Skeletal muscle satellite cell (primary cell): ENCODE measurements around the gene ZNF566.

ENCODE experiments used
- H3K27me3 ChIP-seq: 2 replicates; pipeline ENCODE4 v1.7.0; 2013; ENCODE audit warnings: low read length; ENCODE audit not compliant: control insufficient read depth, insufficient read depth
- H3K36me3 ChIP-seq: 2 replicates; pipeline ENCODE4 v1.7.0; 2013; ENCODE audit warnings: mild to moderate bottlenecking, control low read depth, low read length; ENCODE audit not compliant: insufficient read depth
- H3K4me1 ChIP-seq: 2 replicates; pipeline ENCODE4 v1.7.0; 2013; ENCODE audit warnings: low read length; ENCODE audit not compliant: control insufficient read depth, insufficient read depth
- H3K4me2 ChIP-seq: 2 replicates; pipeline ENCODE4 v1.7.0; 2013; ENCODE audit warnings: mild to moderate bottlenecking, low read length
- H3K4me3 ChIP-seq: 2 replicates; pipeline ENCODE4 v1.7.0; 2013; ENCODE audit warnings: low read length
- H3K9ac ChIP-seq: 2 replicates; pipeline ENCODE4 v1.7.0; 2013; ENCODE audit warnings: mild to moderate bottlenecking, low read depth, low read length, moderate library complexity
- H3K9me3 ChIP-seq: replicated peaks from 2 replicates; pipeline ENCODE4 v1.7.0; 2013; ENCODE audit warnings: mild to moderate bottlenecking, control low read depth, low read length

ZNF566 gene

DNA sequence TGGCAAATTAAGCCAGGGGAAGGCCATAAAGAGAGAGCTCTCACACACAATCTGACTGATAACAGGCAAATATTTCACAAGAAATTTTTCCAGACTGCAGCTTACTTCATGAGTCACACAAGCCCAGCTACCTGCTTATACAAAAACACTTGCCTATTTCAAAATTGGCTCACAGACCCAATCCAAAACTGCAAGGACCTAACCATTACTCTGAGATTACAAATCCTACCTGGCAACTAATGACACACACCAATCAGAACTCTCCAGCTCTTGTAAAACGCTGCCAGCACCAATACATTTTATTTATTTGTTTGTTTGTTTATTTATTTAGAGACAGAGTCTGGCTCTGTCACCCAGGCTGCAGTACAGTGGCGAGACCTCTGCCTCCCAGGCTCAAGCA, 52.8 kb downstream of the ZNF566 start:
- Histone ChIP-seq H3K36me3 (no peaks in the 10 kb centered on the region), H3K27me3 (no peaks in the 10 kb centered on the region), H3K9ac (no peak overlapping the region), H3K4me3 (no peak overlapping the region), H3K4me1 (no peaks in the 10 kb centered on the region), H3K9me3 (peaks cover 3% of the 10 kb centered on the region), H3K4me2 (no peak overlapping the region)

DNA sequence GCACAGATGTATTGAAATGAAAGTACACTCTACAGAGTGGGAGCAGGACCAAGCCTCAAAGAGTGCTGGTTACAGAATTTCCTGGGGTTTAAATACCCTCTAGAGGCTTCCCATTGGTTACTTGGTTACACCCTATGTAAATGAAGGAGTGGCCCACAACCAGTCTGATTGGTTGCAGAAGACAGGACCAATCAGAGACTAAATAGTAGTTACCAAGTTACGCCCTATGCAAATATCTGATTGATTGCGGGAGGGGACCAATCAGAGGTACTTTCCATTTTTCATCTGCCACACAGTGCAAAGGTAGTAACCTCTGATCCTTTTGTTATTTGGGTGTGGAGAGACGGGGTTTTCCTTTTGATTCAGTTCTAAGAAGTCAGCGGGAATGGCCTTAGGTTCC, 65.4 kb downstream of the ZNF566 start:
- no peak overlapping the region for H3K4me2 ChIP-seq
- no peaks in the 10 kb centered on the region for H3K36me3 ChIP-seq
- no peaks in the 10 kb centered on the region for H3K27me3 ChIP-seq
- H3K4me1 ChIP-seq, result peaks cover 7% of the 10 kb centered on the region
- peaks cover 4% of the 10 kb centered on the region for H3K9me3 ChIP-seq
- H3K9ac ChIP-seq, result no peak overlapping the region
- H3K4me3 ChIP-seq, result no peak overlapping the region

DNA sequence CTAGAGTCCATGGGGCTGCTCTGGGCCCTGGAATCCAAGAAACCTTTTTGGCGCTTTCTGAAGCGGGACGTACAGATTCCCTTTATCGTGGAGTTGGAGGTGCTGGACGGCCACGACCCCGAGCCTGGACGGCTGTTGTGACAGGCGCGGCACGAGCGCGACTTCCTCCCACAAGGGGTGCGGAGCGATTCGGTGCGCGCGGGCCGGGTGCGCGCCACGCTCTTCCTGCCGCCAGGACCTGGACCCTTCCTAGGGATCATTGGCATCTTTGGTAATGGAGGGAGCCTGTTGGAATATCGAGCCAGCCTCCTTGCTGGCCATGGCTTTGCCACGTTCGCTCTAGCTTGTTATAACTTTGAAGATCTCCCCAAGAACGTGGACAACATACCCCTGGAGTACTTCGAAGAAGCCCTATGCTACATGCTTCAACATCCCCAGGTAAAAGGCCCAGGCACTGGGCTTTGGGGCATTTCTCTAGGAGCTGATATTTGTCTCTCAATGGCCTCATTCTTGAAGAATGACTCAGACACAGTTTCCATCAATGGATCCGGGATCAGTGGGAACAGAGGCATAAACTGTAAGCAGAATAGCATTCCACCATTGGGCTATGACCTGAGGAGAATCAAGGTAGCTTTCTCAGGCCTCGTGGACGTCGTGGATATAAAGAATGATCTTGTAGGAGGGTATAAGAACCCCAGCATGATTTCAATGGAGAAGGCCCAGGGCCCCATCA, 67.4 kb downstream of the ZNF566 start:
- H3K27me3 ChIP-seq, result no peaks in the 10 kb centered on the region
- H3K4me2 ChIP-seq, result peak overlapping the region; percentile 87
- peaks cover 17% of the 10 kb centered on the region for H3K4me1 ChIP-seq
- peaks cover 9% of the 10 kb centered on the region for H3K9me3 ChIP-seq
- H3K4me3 ChIP-seq, result peak overlapping the region; percentile 71
- peaks cover 3% of the 10 kb centered on the region for H3K36me3 ChIP-seq
- H3K9ac ChIP-seq, result peak overlapping the region; percentile 54

DNA sequence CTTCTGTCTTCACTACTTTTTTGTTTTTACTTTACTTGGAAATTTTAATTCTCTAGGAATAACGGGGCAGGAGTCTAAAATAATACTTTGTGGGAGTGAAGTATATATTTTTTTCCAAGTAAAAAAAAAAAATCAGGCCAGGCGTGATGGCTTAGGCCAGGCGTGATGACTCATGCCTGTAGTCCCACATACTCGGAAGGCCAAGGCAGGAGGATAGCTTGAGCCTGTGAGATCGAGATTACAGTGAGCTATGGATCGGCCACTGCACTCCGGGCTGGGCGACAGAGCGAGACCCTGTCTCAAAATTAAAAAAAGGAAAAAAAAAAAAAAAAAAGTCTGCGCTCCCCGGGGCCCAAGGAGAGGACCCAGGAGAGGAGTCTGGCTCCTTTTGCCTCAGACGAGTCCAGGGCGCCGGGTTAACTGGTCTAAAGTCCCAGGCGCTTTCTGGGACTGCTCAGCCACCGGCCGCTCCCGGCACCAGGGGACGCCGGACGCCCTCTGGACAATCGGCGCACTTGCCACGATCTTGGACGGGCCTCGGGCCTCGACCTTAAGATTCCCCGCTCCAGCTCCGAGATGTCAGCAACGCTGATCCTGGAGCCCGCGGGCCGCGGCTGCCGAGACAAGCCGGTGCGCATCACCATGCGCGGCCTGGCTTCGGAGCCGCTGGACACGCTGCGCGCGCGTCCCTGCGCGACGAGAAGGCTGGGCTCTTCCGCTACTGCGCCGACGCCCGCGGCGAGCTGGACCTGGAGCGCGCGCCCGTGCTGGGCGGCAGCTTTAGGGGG, 68.2 kb downstream of the ZNF566 start:
- Histone ChIP-seq H3K36me3 (peaks cover 3% of the 10 kb centered on the region), H3K4me2 (peak overlapping the region; percentile 87), H3K9ac (peak overlapping the region; percentile 54), H3K9me3 (peaks cover 9% of the 10 kb centered on the region), H3K27me3 (no peaks in the 10 kb centered on the region), H3K4me1 (peaks cover 17% of the 10 kb centered on the region), H3K4me3 (peak overlapping the region; percentile 71)

DNA sequence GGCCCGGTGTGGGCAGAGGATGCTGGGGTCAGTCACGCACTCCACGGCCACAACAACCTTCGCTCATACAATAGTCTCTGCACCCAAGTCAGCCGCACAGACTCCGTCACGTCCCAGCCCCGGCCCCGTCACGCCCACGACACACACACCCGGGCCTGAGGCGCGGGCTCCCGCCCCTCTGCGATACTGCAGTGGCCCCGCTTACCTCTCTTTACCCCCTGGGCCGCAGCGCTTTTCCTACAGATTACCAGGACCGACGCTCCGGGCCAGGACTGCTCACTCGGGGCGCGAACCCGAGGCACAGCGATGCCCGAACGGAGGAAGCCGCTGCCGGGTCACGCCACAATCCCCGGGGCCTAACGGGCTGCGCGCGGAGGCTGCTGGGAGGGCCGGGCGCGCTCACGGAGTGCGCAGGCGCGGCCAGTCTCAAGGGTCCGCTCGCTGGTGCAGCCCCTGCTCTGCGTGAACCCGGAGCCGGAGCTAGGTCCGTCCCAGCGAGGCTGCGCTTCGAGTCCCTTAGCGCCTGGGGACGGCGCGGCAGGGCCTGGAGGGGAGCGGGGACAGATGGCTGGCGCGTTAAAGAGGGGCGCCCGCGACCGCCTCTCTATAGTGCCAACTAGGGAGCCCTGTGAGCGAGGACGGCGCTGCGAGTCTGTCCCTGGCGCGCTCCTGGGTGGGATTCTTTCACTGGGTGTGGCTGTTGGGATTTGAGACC, 70.9 kb downstream of the ZNF566 start, which contains the start of gene ZFP82:
Gene ZFP82, minus strand, starts transcription at position 358 of the 715 bp plus-strand sequence. CDS start 8,855 bp downstream, outside the sequence.
- H3K4me3 ChIP-seq, result peak within 1 kb of the TSS; percentile 78
- H3K36me3 ChIP-seq, result peaks cover 3% of the 10 kb centered on the region
- H3K9ac ChIP-seq, result peak within 1 kb of the TSS; percentile 90
- H3K27me3 ChIP-seq, result no peaks in the 10 kb centered on the region
- H3K9me3 ChIP-seq, result peaks cover 6% of the 10 kb centered on the region
- peaks cover 17% of the 10 kb centered on the region for H3K4me1 ChIP-seq
- H3K4me2 ChIP-seq, result peak within 1 kb of the TSS; percentile 84

DNA sequence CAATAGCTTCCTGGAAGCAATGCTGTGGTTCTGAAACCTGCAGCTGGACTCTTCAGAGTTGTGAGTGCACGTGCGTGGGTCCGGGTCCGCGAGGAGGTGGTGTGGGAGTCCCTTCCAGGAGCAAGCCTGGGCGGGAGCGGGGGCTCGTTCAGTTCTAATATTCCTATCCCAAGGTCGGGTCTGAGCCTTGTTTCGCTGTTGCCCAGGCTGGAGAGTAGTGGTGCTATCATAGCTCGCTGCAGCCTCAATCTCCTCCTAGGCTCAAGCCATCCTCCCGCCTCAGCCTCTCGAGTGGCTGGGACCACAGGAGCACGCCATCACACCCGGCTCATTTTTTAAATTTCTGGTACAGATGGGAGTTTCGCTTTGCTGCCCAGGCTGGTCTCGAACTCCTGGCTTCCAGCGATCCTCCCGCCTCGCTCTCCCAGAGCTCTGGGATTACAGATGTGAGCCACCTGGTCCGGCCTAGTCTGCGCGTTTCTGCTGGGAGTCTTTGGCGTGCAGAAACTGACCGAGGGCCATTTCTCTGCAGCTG, 71.5 kb downstream of the ZNF566 start:
- Histone ChIP-seq H3K9me3 (peaks cover 6% of the 10 kb centered on the region), H3K27me3 (no peaks in the 10 kb centered on the region), H3K4me2 (peak overlapping the region; percentile 84), H3K36me3 (peaks cover 7% of the 10 kb centered on the region), H3K4me1 (peaks cover 17% of the 10 kb centered on the region), H3K9ac (peak overlapping the region; percentile 90), H3K4me3 (peak overlapping the region; percentile 78)

DNA sequence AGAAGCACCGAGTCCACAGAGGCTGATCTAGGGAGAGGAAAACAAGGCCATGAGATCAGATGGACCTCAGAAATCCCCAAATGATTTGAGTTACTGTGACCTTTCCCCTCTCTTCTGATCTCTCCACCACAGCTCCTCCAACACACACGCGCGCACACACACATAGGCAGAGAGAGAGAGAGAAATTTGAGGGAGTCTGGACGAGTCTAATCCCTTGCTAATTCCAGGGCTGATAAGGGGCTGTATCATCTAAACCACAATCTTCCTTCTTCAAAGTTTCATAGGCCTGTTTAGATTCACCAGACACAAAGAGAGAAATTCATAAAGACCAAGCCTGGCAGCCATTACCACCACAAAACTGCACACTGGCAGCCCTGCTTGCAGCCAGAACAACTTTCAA, 79.5 kb downstream of the ZNF566 start:
- H3K36me3 ChIP-seq, result peaks cover 55% of the 10 kb centered on the region
- no peaks in the 10 kb centered on the region for H3K4me1 ChIP-seq
- H3K27me3 ChIP-seq, result no peaks in the 10 kb centered on the region
- peaks cover 8% of the 10 kb centered on the region for H3K9me3 ChIP-seq
- no peak overlapping the region for H3K9ac ChIP-seq
- H3K4me2 ChIP-seq, result no peak overlapping the region
- no peak overlapping the region for H3K4me3 ChIP-seq

DNA sequence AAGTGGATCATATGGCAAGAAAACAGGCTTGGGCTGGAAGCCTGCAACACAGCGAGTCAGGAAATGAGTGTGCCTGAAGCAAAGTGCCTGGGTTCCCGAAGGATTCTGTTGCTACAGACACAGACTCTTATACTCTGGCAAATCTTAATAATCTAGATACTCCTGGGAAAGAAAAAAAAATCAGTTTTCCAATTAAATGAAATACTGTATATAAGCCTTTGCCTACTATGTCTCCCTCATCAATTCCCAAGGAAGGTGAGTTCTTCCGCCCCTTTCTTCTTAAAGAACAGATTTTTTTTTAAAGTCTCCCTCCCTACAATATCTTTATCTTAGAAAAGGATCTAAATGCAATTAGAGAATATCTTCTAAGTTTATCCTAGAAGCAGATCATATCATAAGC, 81.3 kb downstream of the ZNF566 start:
- H3K4me3 ChIP-seq, result no peak overlapping the region
- no peak overlapping the region for H3K9ac ChIP-seq
- H3K4me2 ChIP-seq, result no peak overlapping the region
- peaks cover 67% of the 10 kb centered on the region for H3K36me3 ChIP-seq
- H3K9me3 ChIP-seq, result peaks cover 8% of the 10 kb centered on the region
- H3K4me1 ChIP-seq, result no peaks in the 10 kb centered on the region
- H3K27me3 ChIP-seq, result no peaks in the 10 kb centered on the region

DNA sequence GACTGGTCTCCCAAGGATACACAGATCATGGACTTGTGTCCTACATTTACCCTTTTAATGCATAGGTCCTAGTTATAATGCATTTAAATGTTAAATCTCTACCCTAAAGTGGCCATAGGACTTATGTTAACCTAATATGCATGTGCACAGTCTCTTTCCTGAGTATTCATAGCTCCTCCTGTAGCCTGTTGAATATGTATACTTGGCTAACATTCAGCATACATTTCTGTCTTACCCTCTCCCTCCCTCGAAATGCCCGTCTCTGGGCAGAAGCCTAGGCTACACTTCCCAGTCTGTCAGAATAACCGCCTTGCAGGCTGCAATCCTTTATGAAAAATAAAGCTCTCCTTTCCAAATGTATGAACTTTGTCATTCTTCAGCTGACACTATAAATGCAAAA, 84.9 kb downstream of the ZNF566 start:
- Histone ChIP-seq H3K9me3 (peaks cover 8% of the 10 kb centered on the region), H3K27me3 (no peaks in the 10 kb centered on the region), H3K4me2 (no peak overlapping the region), H3K36me3 (peaks cover 78% of the 10 kb centered on the region), H3K9ac (no peak overlapping the region), H3K4me1 (no peaks in the 10 kb centered on the region), H3K4me3 (no peak overlapping the region)

DNA sequence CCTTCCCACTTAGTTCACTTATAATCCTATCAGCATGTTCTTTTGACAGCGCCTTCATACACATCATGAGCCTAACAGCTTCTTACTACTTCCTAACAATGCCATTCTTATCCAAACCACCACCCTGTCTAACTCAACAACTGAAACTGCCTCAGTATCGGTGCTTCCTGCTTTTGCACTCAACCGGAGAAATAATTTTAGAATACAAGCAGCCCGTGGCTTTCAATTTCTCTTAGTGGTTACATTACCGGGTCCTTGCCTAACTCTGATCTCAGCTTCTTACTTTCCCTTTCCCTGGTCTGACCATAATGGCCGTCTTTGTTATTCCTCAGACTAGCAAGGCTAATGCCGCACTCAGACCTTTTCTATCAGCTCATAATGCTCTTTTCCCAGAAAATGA, 87.9 kb downstream of the ZNF566 start:
- no peak overlapping the region for H3K4me2 ChIP-seq
- no peak overlapping the region for H3K4me3 ChIP-seq
- H3K9ac ChIP-seq, result no peak overlapping the region
- no peaks in the 10 kb centered on the region for H3K27me3 ChIP-seq
- H3K36me3 ChIP-seq, result peaks cover 69% of the 10 kb centered on the region
- no peaks in the 10 kb centered on the region for H3K9me3 ChIP-seq
- H3K4me1 ChIP-seq, result no peaks in the 10 kb centered on the region

DNA sequence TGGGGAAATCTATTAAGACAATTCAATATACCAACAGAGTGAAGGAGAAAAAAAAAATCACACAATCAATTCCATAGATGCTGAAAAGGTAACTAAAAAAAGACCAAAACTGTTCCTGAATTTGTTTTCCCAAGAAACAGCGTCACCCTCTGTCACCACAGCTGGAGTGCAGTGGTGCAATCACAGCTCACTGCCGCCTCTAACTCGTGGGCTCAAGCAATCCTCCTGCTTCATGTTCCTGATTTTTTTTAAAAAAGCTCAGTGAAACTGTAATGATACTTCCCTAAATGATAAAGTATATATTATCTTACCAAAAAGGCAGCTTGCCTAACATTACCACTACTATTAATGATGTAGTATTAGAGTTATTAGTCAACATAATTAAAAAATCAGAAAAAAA, 90.8 kb downstream of the ZNF566 start:
- Histone ChIP-seq H3K9ac (no peak overlapping the region), H3K27me3 (no peaks in the 10 kb centered on the region), H3K4me2 (no peak overlapping the region), H3K4me1 (no peaks in the 10 kb centered on the region), H3K9me3 (peaks cover 20% of the 10 kb centered on the region), H3K4me3 (no peak overlapping the region), H3K36me3 (peaks cover 67% of the 10 kb centered on the region)
